ENCODE results near the gene ZFYVE27.
A peak's percentile ranks its signal among the peaks of the same experiment; 100 is the strongest.

ZFYVE27 gene

DNA sequence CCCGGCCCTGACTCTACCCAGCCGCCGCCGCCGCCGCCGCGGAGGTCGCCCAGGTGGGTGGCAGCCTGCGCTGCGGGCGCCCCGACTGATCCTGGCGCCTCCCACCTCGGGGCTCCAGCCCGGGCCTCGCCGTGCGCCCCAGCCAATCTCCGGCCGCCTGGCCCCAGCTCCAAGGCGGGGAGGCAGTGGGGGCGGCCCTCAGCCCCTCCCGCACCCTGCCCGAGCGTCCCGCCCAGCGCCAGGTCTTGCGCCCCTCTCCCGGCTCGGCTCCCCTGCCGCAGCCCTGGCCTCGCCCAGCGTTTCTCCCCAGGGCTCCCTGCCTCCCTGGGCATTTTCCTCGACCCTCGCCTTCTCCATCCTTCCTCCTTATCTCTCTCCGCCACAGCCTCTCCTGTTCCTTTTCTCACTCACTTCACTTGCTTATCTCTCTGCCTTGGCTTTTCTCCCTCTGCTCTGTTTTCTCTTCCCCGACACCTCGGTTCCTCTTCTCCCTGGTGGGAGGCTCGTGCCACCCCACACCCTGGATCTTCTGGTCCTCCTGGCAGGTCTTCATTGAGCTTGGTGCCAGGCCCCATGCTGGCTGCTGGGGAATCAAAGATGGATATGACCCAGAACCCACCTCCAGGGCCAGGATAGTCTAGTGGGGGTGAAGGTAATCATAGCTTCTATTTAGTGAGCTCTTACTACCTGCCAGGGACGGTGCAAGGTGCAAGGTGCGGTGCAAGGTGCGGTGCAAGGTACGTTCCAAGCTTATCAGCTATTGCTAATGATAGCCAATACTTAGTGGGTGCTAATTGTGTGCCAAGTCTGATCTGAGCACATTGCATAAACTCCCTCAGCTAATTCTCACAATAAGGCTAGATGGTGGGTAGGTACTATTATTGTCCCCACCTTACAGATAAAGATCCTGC is 35.2 kb downstream of the ZFYVE27 start, which contains the start of gene SFRP5:
Gene SFRP5, minus strand, starts transcription at position 87 of the 911 bp plus-strand sequence. CDS start 166 bp downstream, outside the sequence.
- DNase-seq: peak; percentile 67

DNA sequence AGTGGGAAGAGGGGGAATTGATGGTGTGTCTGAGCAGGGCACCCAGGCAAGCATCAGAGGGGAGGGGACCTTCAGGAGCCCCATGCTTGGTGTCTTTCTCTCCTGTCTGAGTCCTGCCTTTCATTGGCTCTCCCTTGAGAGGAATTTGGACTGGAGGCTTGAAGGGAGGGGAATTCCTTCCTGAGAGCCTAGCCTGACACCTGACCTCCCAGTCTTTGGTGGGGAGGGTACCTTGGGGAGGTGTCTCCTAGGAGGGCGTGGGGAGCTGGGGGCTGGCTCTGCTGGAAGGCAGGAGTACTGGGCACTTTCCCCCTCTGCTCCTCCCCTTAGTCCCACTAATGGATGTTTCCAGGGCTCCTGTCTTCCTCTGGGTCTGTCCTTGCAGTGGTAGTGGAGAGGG is 36.2 kb downstream of the ZFYVE27 start:
- no peak for DNase-seq

DNA sequence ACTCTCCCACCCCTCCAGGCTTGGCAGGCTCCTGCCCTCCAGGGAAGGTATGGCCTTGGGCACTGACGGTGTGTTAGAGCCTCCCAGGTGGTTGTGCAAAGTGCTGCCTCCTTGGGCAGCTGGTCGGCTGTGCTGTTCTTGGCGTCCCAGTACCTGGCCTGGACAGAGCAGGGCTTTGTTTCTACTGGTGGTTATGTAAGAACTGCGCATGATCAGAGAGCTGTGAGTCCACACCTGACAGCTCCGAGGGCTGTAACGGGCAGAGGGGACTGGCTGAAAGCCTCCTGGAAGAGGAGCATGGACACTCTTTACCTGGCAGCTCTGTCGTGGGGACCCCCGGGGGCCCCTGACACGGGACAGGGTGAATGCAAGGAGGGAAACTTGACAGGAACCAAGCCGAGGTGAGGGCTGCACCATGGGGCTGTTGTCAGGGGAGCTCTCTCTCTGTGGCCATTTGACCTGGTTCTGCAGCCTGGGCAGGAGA is 37.9 kb downstream of the ZFYVE27 start:
- DNase-seq: no peak

DNA sequence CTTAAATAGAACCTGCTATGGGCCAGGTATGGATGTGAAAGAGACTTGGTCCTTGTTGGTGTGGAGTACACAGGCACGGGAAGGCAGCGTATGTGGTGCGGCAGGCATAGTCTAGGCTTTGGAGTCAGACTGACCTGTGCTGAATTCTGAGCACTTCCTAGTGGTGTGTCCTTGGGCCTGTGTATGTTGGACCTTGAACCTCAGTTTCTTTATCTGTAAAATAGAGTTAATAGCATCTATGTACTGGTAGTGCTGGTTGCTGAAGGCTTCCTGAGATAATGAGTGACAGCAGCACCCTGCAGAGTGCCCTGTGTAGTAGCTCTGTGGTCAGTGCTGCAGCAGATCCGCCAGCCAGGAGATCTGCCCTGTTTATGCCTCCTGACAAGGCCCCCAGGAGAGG is 40.2 kb downstream of the ZFYVE27 start:
- no peak for DNase-seq

- DNase-seq: peak; percentile 9
Measured at GRCh38 chr10:97778452-97779302, 41.7 kb downstream of the ZFYVE27 start.

GRCh38 chr10:97779492-97779891 is 42.6 kb downstream of the ZFYVE27 start:
- no peak for DNase-seq

DNA sequence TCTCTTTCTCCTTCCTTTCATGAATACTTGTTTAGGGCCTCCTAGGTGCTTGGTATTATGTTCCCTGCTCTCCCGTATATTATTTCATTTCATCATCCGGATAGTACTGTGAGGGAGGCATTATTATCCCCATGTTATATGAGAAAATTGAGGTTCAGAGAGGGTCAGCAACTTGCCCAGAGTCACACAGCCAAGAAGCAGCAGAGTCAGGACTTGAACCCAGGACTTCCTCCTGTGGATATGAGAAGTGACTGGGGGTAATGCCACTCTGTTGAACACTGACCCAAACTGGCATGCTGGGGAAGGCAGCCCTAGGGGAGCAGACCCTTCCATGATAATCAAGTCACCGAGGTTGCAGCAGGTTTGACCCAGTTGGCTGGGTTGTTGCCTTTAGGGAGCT is 43.0 kb downstream of the ZFYVE27 start:
- no peak for DNase-seq

GRCh38 chr10:97780841-97781617 is 44.1 kb downstream of the ZFYVE27 start:
- DNase-seq: no peak

DNA sequence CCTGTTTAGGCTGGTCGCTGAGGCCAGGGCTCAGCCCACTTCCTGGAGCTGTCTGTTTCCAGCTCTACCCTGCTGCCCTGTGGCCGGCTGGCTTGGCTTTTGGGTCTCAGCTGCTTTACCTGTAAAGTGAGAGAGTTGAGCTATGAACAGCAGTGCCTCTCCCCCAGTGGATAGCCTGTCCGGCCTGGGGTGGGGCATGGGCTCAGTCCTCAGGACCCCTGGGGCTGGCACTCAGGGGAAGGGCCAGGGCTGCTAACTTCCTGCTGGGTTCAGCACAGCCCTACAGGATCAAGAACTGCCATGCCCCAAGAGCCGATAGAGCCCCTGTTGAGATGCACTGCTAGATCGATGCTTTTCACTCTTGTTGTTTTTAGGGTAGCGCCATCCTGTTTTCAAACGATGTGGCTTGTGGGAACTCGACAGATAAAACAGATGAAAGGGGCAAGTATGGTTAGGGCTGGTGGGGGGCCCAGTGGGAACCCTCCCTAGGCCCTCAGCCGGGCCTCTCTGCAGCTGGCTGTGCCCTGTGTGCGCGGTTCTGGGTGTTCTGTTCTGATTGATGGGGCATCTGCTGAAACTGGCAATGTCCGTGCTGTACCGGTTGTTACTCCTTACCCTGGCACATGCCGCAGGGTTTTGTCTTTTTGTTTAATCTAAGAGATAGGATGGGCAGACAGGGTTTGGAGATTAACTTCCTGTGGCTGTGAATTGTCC is 44.8 kb downstream of the ZFYVE27 start:
- DNase-seq: no peak

DNA sequence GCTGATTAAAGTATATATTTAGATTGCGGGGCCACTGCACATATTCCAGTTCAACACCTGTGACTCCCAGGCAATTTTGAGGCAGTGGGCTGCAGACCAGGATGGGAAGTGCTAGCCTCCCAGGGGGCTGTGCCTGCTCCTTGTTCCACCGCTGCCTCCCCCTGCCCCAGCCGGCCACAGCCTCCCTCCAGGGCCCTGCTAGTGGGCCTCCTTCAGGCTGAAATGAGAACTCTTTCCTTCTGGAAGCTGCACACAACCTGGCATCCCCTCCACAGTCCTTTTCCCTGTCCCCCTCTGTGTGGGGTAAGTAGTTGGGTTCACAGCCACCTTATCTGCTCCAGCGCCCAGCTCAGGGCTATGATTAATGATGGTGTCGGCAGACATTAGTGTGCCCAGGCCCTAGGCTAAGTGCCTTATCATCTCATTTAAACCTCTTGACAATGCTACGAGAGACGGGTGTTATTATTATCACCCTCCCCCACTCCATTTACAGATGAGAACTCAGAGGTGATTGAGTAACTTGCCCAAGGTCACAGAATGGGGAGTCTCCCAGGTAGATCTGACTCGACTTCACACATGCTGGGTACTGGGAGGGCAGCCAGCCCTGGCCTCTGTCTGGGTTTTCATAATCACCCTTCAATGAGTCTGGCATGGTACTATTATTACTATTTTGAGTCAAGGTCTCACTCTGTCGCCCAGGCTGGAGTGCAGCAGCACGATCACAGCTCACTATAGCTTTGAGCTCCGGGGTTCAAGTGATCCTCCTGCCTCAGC is 45.7 kb downstream of the ZFYVE27 start:
- no peak for DNase-seq

DNA sequence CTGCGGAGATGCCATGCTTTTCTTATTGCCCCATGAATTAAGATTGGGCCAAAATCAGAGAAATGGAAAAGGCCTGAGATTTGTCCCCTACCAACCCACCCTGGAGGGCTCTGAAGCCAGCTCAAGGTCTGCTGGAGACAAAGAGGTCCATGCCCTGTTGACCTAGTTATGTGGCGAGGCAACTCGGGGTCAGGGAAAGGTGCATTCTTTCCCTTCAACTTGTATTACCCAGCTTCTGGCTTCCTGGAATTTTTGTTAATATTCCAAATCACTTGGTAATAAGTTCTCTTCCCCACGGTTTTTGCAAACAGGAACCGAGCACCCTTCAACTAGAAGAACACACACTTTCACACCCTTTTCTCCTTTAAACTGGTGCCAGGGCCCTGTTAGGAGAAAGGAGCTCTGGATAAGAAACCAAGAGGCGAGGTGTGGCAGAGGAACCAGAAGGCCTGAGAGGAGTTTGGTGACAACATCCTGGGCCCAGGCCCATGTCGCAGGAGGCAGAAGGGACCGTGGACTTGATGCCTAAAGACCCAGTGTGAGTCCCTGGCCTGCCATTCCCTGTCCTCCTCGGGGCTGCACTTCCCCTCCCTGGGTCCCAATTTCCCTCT is 47.4 kb downstream of the ZFYVE27 start:
- DNase-seq: no peak

GRCh38 chr10:97785231-97785630 is 48.3 kb downstream of the ZFYVE27 start:
- DNase-seq: no peak

DNA sequence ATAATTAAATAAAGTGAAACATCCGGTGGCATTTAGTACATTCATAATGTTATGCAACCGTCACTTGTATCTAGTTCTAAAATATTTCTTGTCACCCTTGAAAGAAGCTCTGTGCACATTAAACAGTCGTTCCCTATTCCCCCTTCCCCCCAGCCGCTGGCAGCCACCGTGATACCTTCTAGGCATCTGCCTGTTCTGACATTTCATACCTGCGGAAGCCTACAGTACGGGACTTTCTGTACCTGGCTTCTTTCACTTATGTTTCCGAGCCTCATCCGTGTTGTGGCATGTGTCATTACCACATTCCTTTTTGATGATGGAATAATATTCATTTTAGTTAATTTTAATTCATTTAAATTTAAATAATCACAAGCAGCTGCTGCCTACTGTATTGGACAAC is 48.8 kb downstream of the ZFYVE27 start:
- no peak for DNase-seq

- DNase-seq: no peak
Measured at GRCh38 chr10:97788552-97789442, 51.9 kb downstream of the ZFYVE27 start.

DNA sequence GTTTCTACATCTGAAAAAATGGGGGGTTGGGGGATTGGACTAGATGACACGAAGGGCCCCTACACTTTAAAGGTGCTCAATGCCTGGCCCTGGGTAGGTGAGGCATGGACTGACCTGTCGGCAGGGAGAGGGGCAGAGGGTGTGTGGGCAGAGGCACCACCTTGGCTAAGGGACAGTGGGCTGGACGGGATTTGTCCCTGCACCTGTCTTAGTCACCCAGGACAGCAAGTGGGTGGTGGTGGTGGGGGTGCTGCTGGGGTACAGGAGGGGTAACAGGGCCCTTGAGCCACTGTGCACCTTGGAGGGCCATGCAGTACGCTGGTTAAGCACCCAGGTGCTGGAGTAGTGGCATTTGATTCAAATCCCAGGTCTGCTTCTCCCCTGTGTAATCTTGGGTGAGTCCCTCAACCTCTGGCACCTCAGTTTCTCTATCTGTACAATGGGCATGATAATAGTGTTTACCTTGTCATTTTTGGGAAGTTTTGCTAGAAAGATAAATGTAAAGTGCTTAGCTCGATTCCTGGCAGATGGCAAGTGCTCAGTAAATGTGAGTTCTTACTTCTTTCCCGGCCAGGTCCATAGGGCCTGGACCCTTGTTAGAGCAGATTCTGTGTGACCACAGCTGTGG is 53.0 kb downstream of the ZFYVE27 start:
- DNase-seq: no peak

DNA sequence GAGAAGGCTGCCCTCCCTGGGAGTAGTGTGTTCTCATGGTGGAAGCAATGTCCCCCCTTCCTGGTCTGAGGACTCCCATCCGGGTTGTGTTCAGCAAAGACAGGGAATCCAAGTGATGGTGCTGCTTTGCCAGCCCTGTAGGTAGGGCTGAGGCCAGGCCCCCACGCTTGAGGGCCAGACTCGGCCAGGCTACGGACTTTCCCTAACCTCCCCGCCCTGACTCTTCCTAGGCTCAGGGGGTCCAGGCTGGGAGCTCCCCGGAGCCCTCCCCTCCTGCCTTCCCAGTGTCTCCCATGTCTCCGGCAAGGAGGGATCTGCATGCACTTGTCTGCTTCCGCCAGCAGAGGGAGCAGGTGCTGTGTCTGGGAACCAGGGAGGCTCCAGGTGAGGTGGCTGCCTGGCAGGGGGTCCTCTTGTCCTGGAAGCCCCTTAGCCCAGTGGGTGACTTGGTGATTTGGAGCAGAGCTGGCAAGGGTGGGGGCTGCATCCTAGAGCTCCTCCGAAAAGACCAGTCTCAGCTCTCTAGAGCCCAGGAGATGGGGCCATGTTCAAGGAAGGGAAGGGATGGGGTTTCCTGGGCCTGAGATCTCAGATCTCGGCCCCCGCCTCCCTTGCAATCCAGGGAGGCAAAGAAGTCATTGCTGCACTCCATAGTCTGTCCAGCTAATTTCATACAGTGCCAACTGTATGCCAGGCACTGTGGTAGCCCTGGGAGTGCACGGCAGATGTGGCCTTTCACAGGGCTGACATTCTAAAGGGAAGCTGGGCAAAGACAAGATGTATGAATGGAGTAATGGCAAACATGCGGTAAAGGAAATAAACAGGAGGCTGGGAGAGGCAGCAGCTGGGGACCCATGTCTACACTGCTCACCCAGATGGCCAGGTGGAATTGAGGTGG is 55.1 kb downstream of the ZFYVE27 start:
- peak; percentile 72 for DNase-seq

GRCh38 chr10:97795886-97796285 is 59.0 kb downstream of the ZFYVE27 start:
- DNase-seq: peak; percentile 25

DNA sequence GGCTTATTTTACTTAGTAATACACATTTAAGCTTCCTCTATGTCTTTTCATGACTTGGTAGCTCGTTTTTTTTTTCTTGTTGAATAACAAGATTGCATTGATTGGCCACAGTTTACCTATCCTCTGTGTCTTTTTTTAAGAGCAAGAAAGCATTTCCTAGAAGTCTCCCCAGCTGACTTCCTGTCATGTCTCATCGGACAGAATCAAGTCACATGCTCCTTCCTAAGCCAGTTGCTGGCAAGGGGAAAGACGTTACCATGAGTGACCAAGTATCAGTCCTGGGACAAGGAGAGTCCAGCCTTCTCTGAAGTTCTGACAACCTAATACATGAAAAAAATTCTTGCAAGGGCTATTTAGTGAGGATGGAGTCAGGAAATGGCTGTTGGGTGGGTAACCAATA is 59.7 kb downstream of the ZFYVE27 start:
- no peak for DNase-seq

All from NCI-H146 (cell line).